Fibroblast of mammary gland (primary cell): ENCODE measurements around the gene RGPD3.
"Not testable (repeated sequence)": the region's sequence is repeated elsewhere in the genome, so short reads cannot be mapped to it uniquely, and the experiment has no call there.

Source experiments
- DNase-seq: peaks from one replicate; pipeline ENCODE4 v3.0.0-alpha.2; 2010; ENCODE audit warnings: low read depth
- H3K4me3 ChIP-seq: 2 replicates; pipeline ENCODE4 v1.5.1; 2011; ENCODE audit warnings: low read depth, mild to moderate bottlenecking, low read length, moderate library complexity; ENCODE audit not compliant: control insufficient read depth
- CTCF ChIP-seq: conservative IDR thresholded peaks from 2 replicates; pipeline ENCODE4 v1.5.1; 2011; ENCODE audit warnings: low read depth, low read length, inconsistent platforms; ENCODE audit not compliant: control insufficient read depth, insufficient read depth

Gene RGPD3

GRCh38 chr2:106379567-106379966, 88.6 kb downstream of the RGPD3 start:
- DNase-seq, H3K4me3 ChIP-seq: not testable (repeated sequence)

DNA sequence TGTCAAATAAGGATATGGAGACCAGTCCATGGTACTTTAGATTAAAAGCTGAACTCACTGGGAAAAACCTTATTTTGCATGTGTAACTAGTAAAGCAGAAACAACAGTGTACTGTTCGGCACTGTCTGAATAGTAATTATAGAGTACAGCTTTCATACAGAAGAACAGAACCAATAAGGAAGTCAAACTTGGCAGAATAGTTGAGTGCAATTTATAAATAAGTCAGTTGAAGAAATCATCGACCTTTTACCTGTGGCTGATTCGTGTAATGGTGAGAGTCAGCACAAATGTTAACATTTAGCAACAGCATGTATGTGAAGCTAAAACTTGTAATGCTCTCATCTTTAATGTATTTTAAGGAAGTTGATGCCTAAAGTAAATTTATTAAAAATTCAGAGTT, 99.0 kb downstream of the RGPD3 start:
- not testable (repeated sequence) for H3K4me3 ChIP-seq, DNase-seq

- DNase-seq = no peak
- TF ChIP-seq CTCF = no peak
- H3K4me3 ChIP-seq = no peak overlapping the region
Observed at GRCh38 chr2:106366204-106366885, 101.9 kb downstream of the RGPD3 start.

GRCh38 chr2:106363791-106364190, 104.4 kb downstream of the RGPD3 start:
- DNase-seq = peak; percentile 21
- no peak for TF ChIP-seq CTCF
- H3K4me3 ChIP-seq = no peak overlapping the region

GRCh38 chr2:106362789-106363188, 105.4 kb downstream of the RGPD3 start:
- no peak for DNase-seq
- no peak overlapping the region for H3K4me3 ChIP-seq
- TF ChIP-seq CTCF = no peak

DNA sequence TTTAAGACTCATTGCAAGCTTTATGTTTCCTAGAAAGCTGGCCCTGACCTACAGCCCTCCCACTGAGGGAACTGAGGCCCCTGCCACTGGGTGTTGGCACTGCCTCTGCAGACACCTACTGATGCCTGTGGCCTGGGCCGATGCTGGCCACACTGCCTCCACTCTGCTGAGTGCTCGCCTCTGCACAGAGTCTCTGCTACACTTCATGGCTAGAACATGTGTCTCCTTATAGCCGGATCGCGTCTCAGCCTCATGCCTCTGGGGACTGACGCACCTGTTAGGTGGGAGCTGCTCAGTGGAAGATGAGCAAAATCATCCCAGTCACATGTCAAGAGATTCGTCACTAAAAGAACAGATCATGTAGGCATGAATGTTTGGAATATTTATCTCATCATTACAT, 108.7 kb downstream of the RGPD3 start:
- DNase-seq = no peak
- no peak for TF ChIP-seq CTCF
- no peak overlapping the region for H3K4me3 ChIP-seq

DNA sequence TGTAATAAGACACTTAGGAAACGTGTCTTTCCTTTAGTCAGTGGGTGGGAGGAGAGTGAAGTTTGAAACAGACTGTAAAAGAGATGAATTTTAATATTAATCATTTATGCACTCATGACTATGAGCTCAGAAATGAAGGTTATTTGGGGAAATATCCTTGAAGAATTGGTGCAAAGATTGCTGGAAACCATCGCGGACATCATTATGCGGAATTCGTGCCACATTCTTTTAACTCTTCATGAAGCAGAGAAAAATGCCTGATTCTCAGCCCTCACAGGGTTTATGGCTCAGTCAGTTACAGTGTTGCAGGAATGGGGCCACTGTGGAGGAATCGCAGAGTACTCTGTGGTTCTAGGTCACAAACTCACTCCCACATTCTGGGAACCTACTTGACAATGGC, 109.7 kb downstream of the RGPD3 start:
- no peak for TF ChIP-seq CTCF
- DNase-seq = no peak
- no peak overlapping the region for H3K4me3 ChIP-seq

DNA sequence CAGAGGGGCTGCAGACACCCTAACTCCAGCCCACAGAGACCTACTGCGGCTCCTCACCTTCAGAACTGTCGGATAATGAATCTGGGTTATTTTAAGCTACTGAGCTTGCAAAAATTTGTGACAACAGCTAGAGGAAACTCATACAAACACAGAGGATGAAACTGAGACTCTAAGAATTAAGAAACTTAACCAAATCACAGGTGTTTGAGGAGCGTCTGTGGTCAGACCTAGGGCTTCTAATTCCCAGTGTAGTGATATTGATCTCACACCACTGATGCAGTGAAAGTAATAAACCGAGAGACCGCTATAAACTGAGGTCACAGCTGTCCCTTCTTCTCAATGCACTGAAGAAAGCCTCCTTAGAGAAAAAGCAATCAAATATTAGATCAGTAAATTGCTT, 110.1 kb downstream of the RGPD3 start:
- no peak overlapping the region for H3K4me3 ChIP-seq
- no peak for TF ChIP-seq CTCF
- no peak for DNase-seq
